ENCODE measurements around the gene NOS1AP. TPM values are rescaled to one million over a fixed set of nuclear protein-coding genes. Genes with fewer than 3 reads are reported as not detected.

NOS1AP gene
- total RNA-seq, 1 donor from 2014 or later = 4.9 TPM

GRCh38 chr1:162074276-162075005 lies 5.0 kb downstream of the NOS1AP start:
- Histone ChIP-seq H3K4me3 (no peak overlapping the region), H3K36me3 (no peaks in the 10 kb centered on the region), H3K27ac (no peak overlapping the region), H3K27me3 (peaks cover 5% of the 10 kb centered on the region), H3K9me3 (no peaks in the 10 kb centered on the region), H3K4me1 (peaks cover 9% of the 10 kb centered on the region)
- intact Hi-C loops (cut with DNase I) = no loop called here
- ATAC-seq = no peak
- no peak for TF ChIP-seq CTCF (IDR thresholded peaks at IDR 0.05)
- DNase-seq = no peak

GRCh38 chr1:162075862-162076261 lies 6.4 kb downstream of the NOS1AP start:
- Histone ChIP-seq H3K4me3 (no peak overlapping the region), H3K9me3 (no peaks in the 10 kb centered on the region), H3K27ac (no peak overlapping the region), H3K27me3 (no peaks in the 10 kb centered on the region), H3K36me3 (no peaks in the 10 kb centered on the region), H3K4me1 (peaks cover under 1% of the 10 kb centered on the region)
- no peak for TF ChIP-seq CTCF (IDR thresholded peaks at IDR 0.05)
- DNase-seq = no peak
- intact Hi-C loops (cut with DNase I) = no loop called here
- no peak for ATAC-seq

GRCh38 chr1:162077648-162078299 lies 8.3 kb downstream of the NOS1AP start:
- no peak overlapping the region for H3K27ac ChIP-seq
- H3K4me1 ChIP-seq = no peaks in the 10 kb centered on the region
- ATAC-seq (no peak), DNase-seq (no peak)
- no peak overlapping the region for H3K4me3 ChIP-seq
- no peak for TF ChIP-seq CTCF (IDR thresholded peaks at IDR 0.05)
- H3K9me3 ChIP-seq = no peaks in the 10 kb centered on the region
- H3K36me3 ChIP-seq = no peaks in the 10 kb centered on the region
- intact Hi-C loops (cut with DNase I) = no loop called here
- no peaks in the 10 kb centered on the region for H3K27me3 ChIP-seq

GRCh38 chr1:162079030-162079429 lies 9.5 kb downstream of the NOS1AP start:
- DNase-seq (no peak), ATAC-seq (no peak)
- no peaks in the 10 kb centered on the region for H3K9me3 ChIP-seq
- intact Hi-C loops (cut with DNase I) = no loop called here
- no peak overlapping the region for H3K27ac ChIP-seq
- no peaks in the 10 kb centered on the region for H3K4me1 ChIP-seq
- no peaks in the 10 kb centered on the region for H3K27me3 ChIP-seq
- TF ChIP-seq CTCF (IDR thresholded peaks at IDR 0.05) = no peak
- no peak overlapping the region for H3K4me3 ChIP-seq
- H3K36me3 ChIP-seq = no peaks in the 10 kb centered on the region

- no peaks in the 10 kb centered on the region for H3K4me1 ChIP-seq
- no peaks in the 10 kb centered on the region for H3K27me3 ChIP-seq
- no peak for DNase-seq
- H3K36me3 ChIP-seq = no peaks in the 10 kb centered on the region
- no peak for ATAC-seq
- intact Hi-C loops (cut with DNase I) = no loop called here
- H3K27ac ChIP-seq = no peak overlapping the region
- H3K9me3 ChIP-seq = no peaks in the 10 kb centered on the region
- TF ChIP-seq CTCF (IDR thresholded peaks at IDR 0.05) = no peak
- H3K4me3 ChIP-seq = no peak overlapping the region
These were observed 11.1 kb downstream of the NOS1AP start for GRCh38 chr1:162080472-162081015.

Measured in upper lobe of right lung (tissue), 1 donor.